K562 (cell line): ENCODE measurements around the gene SNPH. TPM values are rescaled to one million over a fixed set of nuclear protein-coding genes. Genes with fewer than 3 reads are reported as not detected.
A peak's percentile ranks its signal among the peaks of the same experiment; 100 is the strongest.

Source experiments
- CHAMP1 ChIP-seq: fragments of 450-650 bp; IDR thresholded peaks from 2 replicates; pipeline ENCODE4 v1.6.1; 2016; ENCODE audit warnings: mild to moderate bottlenecking
- CTBP1 ChIP-seq: fragments of 450-650 bp; IDR thresholded peaks from 2 replicates; pipeline ENCODE4 v1.6.1; 2016; ENCODE audit warnings: borderline replicate concordance
- FOSL1 ChIP-seq: fragments of 200-800 bp; sonication (Bioruptor generic); conservative IDR thresholded peaks from 2 replicates; pipeline ENCODE4 v1.6.1; 2016; ENCODE audit warnings: missing genetic modification characterization, missing compliant biosample characterization
- NFE2L1 ChIP-seq: fragments of 450-650 bp; IDR thresholded peaks from 2 replicates; pipeline ENCODE4 v1.6.1; 2016; ENCODE audit warnings: missing genetic modification characterization, low read depth, mild to moderate bottlenecking, missing compliant biosample characterization, moderate library complexity, borderline replicate concordance
- PHF8 ChIP-seq: fragments of 200-600 bp; sonication (generic); IDR thresholded peaks from 2 replicates; pipeline ENCODE4 v1.6.1; 2012; ENCODE audit warnings: mixed run types, mild to moderate bottlenecking, inconsistent platforms, low read length, moderate library complexity, borderline replicate concordance
- PRDM10 ChIP-seq: fragments of 450-650 bp; IDR thresholded peaks from 2 replicates; pipeline ENCODE4 v1.6.1; 2018; ENCODE audit not compliant: partially characterized antibody
- REST ChIP-seq, 2 experiments: fragments of 450-650 bp; formaldehyde crosslinking in 1 of 2; IDR thresholded peaks; 2 replicates each; pipeline versions ENCODE4 v1.4.0 to v1.6.1; 2014 to 2020; ENCODE audit warnings: mild to moderate bottlenecking in 2 of 2, borderline replicate concordance in 1 of 2, low read depth in 1 of 2
- SP1 ChIP-seq: sonication (generic); formaldehyde crosslinking; IDR thresholded peaks from 2 replicates; pipeline ENCODE4 v1.8.1; 2022; ENCODE audit warnings: mild to moderate bottlenecking, missing genetic modification reagents
- TAF9B ChIP-seq: fragments of 450-650 bp; IDR thresholded peaks from 2 replicates; pipeline ENCODE4 v1.6.1; 2018; ENCODE audit warnings: mild to moderate bottlenecking; ENCODE audit not compliant: partially characterized antibody
- ZNF3 ChIP-seq: fragments of 250-450 bp; sonication (Bioruptor Pico); IDR thresholded peaks from 2 replicates; pipeline ENCODE4 v1.5.0; 2021; ENCODE audit warnings: mild to moderate bottlenecking, moderate library complexity
- polyA plus RNA-seq, 8 experiments: library from polyadenylated mRNA; depleted of rRNA in 4 of 8; stranded (reverse) in 5 of 8; unstranded in 3 of 8; fragments of >200 nt; fragmentation: Nextera tagmentation in 2 of 8; fragmentation: Illumina TruSeq in 1 of 8; extraction: Ambion mirVana in 2 of 8; extraction: Trizol in 1 of 8; gene quantifications; 2 replicates each; pipeline versions ENCODE4 v1.2.1 to v1.2.3, GENCODE V29; 2011 to 2014; ENCODE audit warnings: inconsistent platforms in 1 of 8, missing spikeins in 1 of 8
- total RNA-seq, 7 experiments: library from RNA; depleted of rRNA in 6 of 7; stranded (reverse); fragments of >200 nt in 6 of 7; fragmentation: Illumina TruSeq in 2 of 7; extraction: Trizol in 2 of 7; gene quantifications; 2 replicates each; pipeline versions ENCODE4 v1.2.1 to v1.2.3, GENCODE V29; 2011 to 2021; ENCODE audit warnings: low replicate concordance in 1 of 7

The SNPH gene
- total and polyA plus RNA-seq, 9 of the 15 experiments (the other 6 are each of a cell fraction or from before 2014, with no cell fraction given), result 0.03 to 4.2 (median 1.4) TPM

GRCh38 chr20:1266167-1266973, at the start of gene SNPH (continued):
- TF ChIP-seq PRDM10, result peak; percentile 43
- no peak for TF ChIP-seq NFE2L1 (tag)
- TF ChIP-seq PHF8, result peak; percentile 36; the same call in 1 of the 2 replicates
- peak; percentile 42; the same call in 1 of the 2 replicates for TF ChIP-seq SP1 (CRISPR knock-in tag)
- TF ChIP-seq ZNF3, result no peak
- peak; percentile 88 for TF ChIP-seq FOSL1
- TF ChIP-seq REST (IDR thresholded peaks at IDR 0.05; ENCODE audit: borderline replicate concordance), result peak; percentile 33; the same call in 1 of the 2 replicates
- no peak for TF ChIP-seq REST (CRISPR knock-in tag; IDR thresholded peaks at IDR 0.05; ENCODE audit: low read depth)
- TF ChIP-seq TAF9B, result no peak
- no peak for TF ChIP-seq CHAMP1
- TF ChIP-seq CTBP1, result peak; percentile 40; the same call in 1 of the 2 replicates
